Measurements from ENCODE around the gene SIRPG. TPM values are rescaled to one million over a fixed set of nuclear protein-coding genes. Genes with fewer than 3 reads are reported as not detected.
"Not testable (repeated sequence)": the region's sequence is repeated elsewhere in the genome, so short reads cannot be mapped to it uniquely, and the experiment has no call there.

Gene SIRPG
- total RNA-seq, 1 donor from 2014 or later: not detected

DNA sequence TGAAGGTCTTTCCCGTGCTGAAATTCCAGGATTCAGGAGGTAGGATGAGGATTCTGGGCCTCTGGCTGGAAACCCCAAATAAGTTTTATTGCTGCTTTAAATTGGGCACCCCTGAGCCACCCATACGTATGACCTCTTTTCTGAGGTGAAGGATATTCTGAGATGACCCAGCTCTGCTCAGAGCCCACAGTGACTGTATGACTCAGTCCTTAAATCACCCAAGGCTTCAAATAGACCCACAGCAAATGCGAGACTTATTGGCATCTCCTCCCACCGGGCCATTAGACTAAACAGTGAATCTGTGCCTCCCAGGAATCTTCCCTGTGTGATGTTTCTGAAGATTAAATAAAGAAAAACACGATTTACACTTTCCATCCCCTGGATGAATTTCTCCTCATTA lies 9.5 kb downstream of the SIRPG start:
- Histone ChIP-seq H2AFZ (replicated peaks) (no peak overlapping the region), H3K79me2 (ENCODE audit: low read depth) (no peaks in the 10 kb centered on the region), H3K4me1 (no peaks in the 10 kb centered on the region), H3K9me3 (ENCODE audit: low read depth) (no peaks in the 10 kb centered on the region), H3K36me3 (no peaks in the 10 kb centered on the region), H3K27me3 (peaks cover 18% of the 10 kb centered on the region), H3K27ac (no peak overlapping the region), H4K20me1 (ENCODE audit: low read depth) (no peaks in the 10 kb centered on the region), H3K4me3 (no peak overlapping the region), H3K4me2 (no peak overlapping the region), H3K9ac (no peak overlapping the region), H3F3A (ENCODE audit: low read depth) (no peaks in the 10 kb centered on the region)
- no peak for DNase-seq (ENCODE audit: low spot score)
- TF ChIP-seq EZH2 (IDR thresholded peaks at IDR 0.05): no peak
- no peak for TF ChIP-seq CTCF (IDR thresholded peaks at IDR 0.05)
- no peak for TF ChIP-seq EZH2phosphoT487 (IDR thresholded peaks at IDR 0.05)
- Mint-ChIP-seq H3K27ac (no peak overlapping the region), H3K4me3 (no peak overlapping the region), H3K9me3 (no peaks in the 10 kb centered on the region), H3K36me3 (no peaks in the 10 kb centered on the region), H3K27me3 (ENCODE audit: insufficient read depth, low read depth) (peaks cover 2% of the 10 kb centered on the region), H3K4me1 (no peaks in the 10 kb centered on the region)

DNA sequence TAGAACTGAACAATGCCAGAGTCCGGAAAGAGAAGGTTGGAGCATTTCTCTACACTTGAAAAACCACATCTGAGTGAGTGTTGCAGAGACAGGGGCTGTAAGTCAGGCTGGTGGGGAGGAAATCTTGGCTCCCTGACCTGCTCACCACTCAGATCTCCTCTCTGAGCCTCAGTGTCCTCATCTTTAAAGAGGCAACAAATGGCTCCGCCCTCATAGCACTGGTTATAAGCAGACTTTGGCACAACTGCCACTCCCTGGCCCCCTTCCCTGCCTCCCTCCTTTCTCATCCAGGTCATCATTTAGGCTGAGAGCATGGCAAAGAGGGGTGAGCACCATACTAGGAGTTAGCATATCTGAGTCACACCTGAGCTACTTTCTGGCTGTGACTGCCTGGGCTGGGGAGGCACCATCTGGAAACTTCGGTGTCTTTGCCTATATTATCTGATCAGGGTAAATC lies 10.6 kb downstream of the SIRPG start:
- no peak overlapping the region for H2AFZ ChIP-seq (replicated peaks)
- no peak overlapping the region for H3K27ac ChIP-seq
- no peaks in the 10 kb centered on the region for H3K4me1 ChIP-seq
- no peaks in the 10 kb centered on the region for H3K9me3 Mint-ChIP-seq
- peaks cover 2% of the 10 kb centered on the region for H3K27me3 Mint-ChIP-seq (ENCODE audit: insufficient read depth, low read depth)
- no peaks in the 10 kb centered on the region for H3K36me3 ChIP-seq
- no peak overlapping the region for H3K4me3 Mint-ChIP-seq
- no peak overlapping the region for H3K4me2 ChIP-seq
- no peaks in the 10 kb centered on the region for H3K36me3 Mint-ChIP-seq
- H3K4me1 Mint-ChIP-seq: no peaks in the 10 kb centered on the region
- peaks cover 8% of the 10 kb centered on the region for H3K27me3 ChIP-seq
- no peaks in the 10 kb centered on the region for H3K79me2 ChIP-seq (ENCODE audit: low read depth)
- H3K27ac Mint-ChIP-seq: no peak overlapping the region
- no peaks in the 10 kb centered on the region for H3F3A ChIP-seq (ENCODE audit: low read depth)
- DNase-seq (ENCODE audit: low spot score): no peak
- H3K9me3 ChIP-seq (ENCODE audit: low read depth): no peaks in the 10 kb centered on the region
- TF ChIP-seq EZH2 (IDR thresholded peaks at IDR 0.05) (no peak), EZH2phosphoT487 (IDR thresholded peaks at IDR 0.05) (no peak), CTCF (IDR thresholded peaks at IDR 0.05) (no peak)
- no peak overlapping the region for H3K9ac ChIP-seq
- no peaks in the 10 kb centered on the region for H4K20me1 ChIP-seq (ENCODE audit: low read depth)
- no peak overlapping the region for H3K4me3 ChIP-seq

- Histone ChIP-seq H3K4me3 (no peak overlapping the region), H3K4me1 (no peaks in the 10 kb centered on the region), H3K9ac (no peak overlapping the region), H3K9me3 (ENCODE audit: low read depth) (no peaks in the 10 kb centered on the region), H2AFZ (replicated peaks) (peak overlapping the region; percentile 34), H3K4me2 (no peak overlapping the region), H3K79me2 (ENCODE audit: low read depth) (no peaks in the 10 kb centered on the region), H4K20me1 (ENCODE audit: low read depth) (no peaks in the 10 kb centered on the region), H3K27ac (no peak overlapping the region), H3F3A (ENCODE audit: low read depth) (no peaks in the 10 kb centered on the region), H3K27me3 (no peaks in the 10 kb centered on the region), H3K36me3 (no peaks in the 10 kb centered on the region)
- H3K4me3 Mint-ChIP-seq: no peak overlapping the region
- H3K27me3 Mint-ChIP-seq (ENCODE audit: insufficient read depth, low read depth): peaks cover 4% of the 10 kb centered on the region
- no peaks in the 10 kb centered on the region for H3K36me3 Mint-ChIP-seq
- peaks cover 6% of the 10 kb centered on the region for H3K9me3 Mint-ChIP-seq
- no peak for TF ChIP-seq CTCF (IDR thresholded peaks at IDR 0.05)
- no peak for TF ChIP-seq EZH2 (IDR thresholded peaks at IDR 0.05)
- no peak for TF ChIP-seq EZH2phosphoT487 (IDR thresholded peaks at IDR 0.05)
- peak; percentile 2 for DNase-seq (ENCODE audit: low spot score)
- no peaks in the 10 kb centered on the region for H3K4me1 Mint-ChIP-seq
- no peak overlapping the region for H3K27ac Mint-ChIP-seq
Observed at GRCh38 chr20:1644101-1644962, 13.2 kb downstream of the SIRPG start.

GRCh38 chr20:1638643-1639042 lies 18.9 kb downstream of the SIRPG start:
- not testable (repeated sequence) for H3K36me3 ChIP-seq; H3K4me1 ChIP-seq; H3K27ac ChIP-seq; H3K36me3 Mint-ChIP-seq; H3K9me3 Mint-ChIP-seq; H2AFZ ChIP-seq (replicated peaks); H3K27ac Mint-ChIP-seq; H3K4me3 ChIP-seq; H3K4me3 Mint-ChIP-seq; H3K4me1 Mint-ChIP-seq; H3F3A ChIP-seq (ENCODE audit: low read depth); DNase-seq (ENCODE audit: low spot score); H3K9me3 ChIP-seq (ENCODE audit: low read depth); H3K9ac ChIP-seq; H3K27me3 Mint-ChIP-seq (ENCODE audit: insufficient read depth, low read depth); H4K20me1 ChIP-seq (ENCODE audit: low read depth); H3K27me3 ChIP-seq; H3K4me2 ChIP-seq; H3K79me2 ChIP-seq (ENCODE audit: low read depth)
